Panc1 (cell line): ENCODE measurements around the gene IGFL4.

Source experiments
- POLR2AphosphoS5 ChIP-seq: IDR thresholded peaks from 2 replicates; pipeline ENCODE4 v1.6.1; 2012; ENCODE audit warnings: mild to moderate bottlenecking, low read depth, low read length, moderate library complexity
- TF ChIP-seq, protein P1 (sequence below): fragments of 450-650 bp; IDR thresholded peaks from 2 replicates; pipeline ENCODE4 v1.5.1; 2017; ENCODE audit warnings: mild to moderate bottlenecking

DNA sequence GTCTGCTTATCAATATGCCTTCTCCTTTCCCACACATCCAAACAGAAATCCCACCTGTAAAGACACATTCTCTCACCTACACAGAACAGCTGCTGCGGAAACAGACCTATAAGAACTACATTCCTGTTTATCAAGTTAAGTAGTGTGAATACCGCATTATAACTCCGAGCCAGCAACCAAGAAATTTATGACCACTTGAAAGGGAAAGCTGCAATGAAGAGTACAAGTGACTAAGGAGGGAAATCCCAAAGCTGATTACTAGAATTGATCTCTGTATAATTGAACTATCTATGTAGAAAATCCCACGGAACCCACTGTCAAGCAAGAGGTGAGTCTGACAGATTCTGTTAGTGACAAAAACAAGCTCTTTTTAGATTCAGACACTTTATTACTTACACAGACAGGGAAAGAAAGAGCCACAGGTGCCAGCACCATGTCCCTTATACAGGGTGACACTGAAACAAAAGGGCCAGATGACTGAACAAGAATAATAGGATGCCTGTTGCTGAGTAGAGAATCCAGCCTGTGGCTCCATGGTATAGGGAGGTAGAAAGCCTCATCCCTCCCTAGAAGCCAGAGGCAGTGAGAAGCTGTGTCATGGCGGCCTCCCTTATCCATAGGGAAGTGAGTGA, 1.6 kb upstream of the IGFL4 start:
- TF ChIP-seq, protein P1, sequence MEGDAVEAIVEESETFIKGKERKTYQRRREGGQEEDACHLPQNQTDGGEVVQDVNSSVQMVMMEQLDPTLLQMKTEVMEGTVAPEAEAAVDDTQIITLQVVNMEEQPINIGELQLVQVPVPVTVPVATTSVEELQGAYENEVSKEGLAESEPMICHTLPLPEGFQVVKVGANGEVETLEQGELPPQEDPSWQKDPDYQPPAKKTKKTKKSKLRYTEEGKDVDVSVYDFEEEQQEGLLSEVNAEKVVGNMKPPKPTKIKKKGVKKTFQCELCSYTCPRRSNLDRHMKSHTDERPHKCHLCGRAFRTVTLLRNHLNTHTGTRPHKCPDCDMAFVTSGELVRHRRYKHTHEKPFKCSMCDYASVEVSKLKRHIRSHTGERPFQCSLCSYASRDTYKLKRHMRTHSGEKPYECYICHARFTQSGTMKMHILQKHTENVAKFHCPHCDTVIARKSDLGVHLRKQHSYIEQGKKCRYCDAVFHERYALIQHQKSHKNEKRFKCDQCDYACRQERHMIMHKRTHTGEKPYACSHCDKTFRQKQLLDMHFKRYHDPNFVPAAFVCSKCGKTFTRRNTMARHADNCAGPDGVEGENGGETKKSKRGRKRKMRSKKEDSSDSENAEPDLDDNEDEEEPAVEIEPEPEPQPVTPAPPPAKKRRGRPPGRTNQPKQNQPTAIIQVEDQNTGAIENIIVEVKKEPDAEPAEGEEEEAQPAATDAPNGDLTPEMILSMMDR = no peak
- TF ChIP-seq POLR2AphosphoS5 = no peak
